Cerebellar cortex (tissue), 1 donor: ENCODE data around the gene AKNA.

Experiments
- DNase-seq: peaks from one replicate; pipeline ENCODE4 v3.0.0-alpha.2; 2015; ENCODE audit warnings: low spot score

The AKNA gene

DNA sequence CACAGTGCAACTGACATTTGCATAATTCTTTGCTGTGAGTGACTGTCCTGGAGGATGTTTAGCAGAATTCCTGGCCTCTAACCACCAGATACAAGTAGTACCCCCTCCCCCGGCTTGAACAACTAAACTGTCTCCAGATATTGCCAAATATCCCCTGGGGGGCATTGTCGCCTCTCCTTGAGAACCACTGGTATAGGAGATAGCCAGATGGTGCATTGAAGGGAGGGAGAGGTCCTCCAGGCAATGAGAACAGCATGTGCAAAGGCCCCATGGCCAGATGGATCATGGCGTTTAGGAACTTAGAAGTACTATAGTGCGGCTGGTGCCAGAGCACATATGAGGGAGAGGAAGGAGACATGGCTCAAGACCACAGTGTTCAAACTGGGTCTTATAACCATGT is 83.8 kb downstream of the AKNA start:
- DNase-seq = no peak

DNA sequence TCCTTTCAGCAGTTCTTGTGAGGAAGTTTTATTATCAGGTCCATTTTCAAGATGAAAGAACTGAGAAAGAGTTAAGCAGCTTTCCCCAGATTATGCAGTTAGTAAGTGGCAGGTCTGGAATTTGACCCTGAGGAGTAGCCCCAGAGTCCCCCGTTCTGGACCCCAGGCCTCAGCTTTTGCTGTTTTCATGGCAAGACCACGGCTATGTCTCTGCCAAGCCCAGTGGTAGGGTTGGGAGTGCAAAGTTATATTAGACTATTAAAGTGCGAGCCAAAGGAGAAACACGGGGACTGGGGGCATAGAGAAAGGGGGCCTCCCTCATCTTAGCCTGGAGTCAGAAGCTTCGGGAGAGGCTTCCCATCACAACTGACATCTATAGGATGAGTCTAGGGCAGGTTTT is 84.2 kb downstream of the AKNA start:
- no peak for DNase-seq

DNA sequence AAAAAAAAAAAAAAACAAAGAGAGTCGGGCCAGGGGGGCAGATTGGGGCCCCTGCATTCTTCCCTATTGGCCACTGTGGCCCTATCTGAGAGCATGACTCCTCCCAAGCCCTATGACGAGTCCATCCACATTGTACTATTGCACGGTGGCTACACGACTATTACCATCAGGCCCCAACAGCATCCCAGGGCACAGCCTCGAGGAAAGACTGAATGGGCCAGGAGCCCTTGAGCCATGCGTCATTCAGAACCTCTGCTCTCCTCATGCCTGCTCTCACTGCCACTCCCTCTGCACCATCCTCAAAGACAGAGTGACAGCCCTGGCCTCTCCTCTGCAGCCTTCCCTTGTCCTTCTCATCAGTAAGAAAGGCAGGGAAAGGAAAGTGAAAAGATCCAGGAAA is 85.1 kb downstream of the AKNA start:
- no peak for DNase-seq

DNA sequence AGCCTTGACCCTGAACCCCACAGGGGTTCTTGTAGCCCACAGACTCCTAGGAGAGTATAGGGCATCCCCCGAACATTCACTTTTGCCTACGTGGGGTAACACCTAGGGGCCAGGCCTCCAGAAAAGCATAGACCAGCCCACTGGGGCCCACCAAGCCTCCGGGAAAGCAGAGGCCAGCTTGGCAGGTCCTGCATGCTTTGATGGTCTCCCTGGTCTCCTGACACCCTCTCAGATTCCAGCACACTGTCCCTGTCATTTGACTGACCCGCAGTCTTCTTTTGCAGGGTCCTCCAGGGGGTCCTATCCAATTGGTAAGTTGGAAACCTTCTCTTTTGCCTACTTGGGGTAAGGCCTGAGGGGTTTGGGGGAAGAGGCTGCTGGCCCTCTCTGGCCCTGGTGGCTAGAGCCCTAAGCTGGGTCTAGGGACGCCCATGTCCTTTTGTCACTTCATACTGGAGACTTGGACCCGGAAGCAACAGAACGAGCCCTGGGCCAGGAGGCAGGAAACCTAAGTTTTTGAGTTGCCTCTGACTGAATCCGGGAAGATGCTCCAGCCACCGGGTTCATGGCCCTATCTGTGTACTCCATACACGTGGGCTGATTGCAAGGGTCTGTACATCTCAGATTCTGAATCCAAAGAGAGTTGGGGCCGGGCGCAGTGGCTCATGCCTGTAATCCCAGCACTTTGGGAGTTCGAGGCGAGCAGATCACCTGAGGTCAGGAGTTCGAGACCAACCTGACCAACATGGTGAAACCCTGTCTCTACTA is 85.8 kb downstream of the AKNA start:
- DNase-seq = no peak

DNA sequence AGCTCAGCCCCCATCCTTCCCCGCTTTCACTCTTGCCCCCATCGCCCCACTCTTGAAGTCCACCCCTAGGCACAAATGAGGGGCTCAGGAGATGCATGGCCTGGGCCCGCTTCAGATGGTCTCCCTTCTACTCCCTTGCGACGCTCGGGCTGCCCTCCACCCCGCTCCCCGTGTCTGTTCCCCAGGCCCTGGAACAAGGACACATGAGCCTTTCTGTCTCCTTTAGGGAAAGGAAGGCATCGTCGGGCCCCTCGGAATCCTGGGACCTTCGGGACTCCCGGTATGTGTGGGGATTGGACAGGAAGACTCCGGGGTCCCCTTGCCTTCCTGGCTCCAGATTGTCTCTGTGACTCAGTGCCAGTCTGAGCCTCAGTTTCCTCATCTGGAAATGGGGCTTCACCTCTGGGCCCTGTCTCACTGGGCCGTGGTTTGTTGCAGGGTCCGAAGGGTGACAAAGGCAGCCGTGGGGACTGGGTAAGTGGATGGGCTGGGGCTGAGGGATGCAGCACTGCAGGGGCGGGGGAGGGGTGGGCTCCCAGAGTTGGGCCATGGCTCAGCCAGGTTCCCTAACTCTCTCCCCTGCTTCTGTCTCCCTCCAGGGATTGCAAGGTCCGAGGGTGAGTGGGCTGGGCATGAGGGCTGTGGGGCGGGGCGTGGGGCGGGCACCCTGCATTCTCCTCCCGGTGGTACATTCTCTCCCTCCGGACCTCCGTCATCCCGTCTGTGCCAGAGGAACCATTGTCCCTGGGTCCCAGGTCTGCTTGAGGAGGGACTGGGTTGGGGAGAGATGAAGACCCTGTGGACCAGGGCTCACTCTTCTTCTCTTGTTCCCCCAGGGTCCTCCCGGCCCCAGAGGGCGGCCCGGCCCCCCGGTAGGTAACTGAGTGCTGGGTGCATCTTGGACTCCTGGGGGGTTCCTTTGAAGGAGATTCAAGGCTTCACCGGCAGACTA is 86.7 kb downstream of the AKNA start:
- DNase-seq = no peak

DNA sequence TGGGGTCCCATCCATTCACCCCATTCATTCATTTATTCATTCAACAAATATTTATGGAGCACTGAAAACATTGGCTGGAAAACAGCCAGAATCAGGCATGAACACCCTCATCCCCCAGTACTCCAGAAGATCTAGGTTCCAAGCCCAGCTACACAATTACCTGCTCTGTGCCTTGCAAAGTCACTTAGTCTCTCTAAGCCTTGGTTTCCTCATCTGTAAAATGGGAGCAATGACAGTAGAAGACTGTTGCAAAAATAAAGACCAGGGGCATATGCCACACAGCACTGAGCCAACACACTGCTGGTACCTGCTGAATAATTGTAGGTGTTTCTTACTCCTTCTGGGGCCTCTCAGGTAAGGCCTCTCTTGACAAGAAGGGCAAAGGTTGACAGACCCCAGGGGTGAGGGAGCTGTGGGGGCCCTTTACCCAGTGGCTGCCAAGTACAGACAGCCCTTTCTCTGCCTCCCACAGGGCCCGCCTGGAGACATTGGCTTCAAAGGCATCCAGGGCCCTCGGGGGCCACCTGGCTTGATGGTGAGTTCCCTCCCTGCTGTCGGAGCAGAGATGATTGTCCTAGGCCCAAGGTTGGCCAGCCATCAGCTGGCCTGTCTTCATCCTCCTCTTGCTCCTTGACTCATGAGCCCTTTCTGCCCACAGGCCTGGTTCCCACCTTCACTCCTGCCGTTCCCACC is 87.5 kb downstream of the AKNA start:
- no peak for DNase-seq

DNA sequence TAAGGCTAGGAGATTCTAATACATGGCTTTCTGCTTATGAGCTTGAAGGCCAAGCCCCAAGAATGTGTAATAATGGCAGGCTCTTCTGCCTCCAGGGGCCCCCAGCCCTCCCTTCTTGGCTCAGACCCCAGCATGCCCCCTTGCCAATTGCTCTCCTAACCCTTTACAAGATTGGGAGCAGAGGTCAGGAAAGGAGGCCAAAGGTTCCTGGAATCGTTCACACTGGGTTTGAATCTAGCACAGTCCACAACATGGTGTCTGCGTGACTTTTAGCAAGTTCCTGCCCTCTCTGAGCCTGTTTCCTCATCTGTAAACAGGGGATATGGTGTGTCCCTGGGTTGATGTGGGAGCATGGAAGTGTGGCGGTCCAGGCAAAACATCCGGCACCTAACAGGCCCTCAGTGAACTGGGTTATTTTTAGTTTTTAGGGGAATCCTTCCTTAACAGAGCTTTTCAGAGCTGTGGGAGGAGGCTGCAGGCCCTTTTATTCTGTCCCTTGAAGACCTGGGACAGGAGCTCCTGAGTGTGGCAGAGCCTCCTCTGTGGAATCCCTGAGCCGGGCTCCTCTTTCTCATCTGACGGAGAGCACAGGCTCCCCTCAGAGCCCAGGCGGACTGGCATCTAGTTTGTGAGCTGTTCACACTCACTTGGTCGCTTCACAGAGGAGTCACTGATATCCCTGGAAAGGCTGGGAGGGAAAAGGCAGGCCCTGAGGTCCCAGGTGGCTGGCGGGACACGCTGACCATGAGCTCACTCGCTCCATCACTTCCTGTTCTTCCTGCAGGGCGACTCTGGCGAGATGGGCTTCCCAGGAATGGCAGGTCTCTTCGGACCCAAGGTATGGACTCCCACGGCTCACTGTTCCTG is 88.3 kb downstream of the AKNA start:
- DNase-seq = no peak

DNA sequence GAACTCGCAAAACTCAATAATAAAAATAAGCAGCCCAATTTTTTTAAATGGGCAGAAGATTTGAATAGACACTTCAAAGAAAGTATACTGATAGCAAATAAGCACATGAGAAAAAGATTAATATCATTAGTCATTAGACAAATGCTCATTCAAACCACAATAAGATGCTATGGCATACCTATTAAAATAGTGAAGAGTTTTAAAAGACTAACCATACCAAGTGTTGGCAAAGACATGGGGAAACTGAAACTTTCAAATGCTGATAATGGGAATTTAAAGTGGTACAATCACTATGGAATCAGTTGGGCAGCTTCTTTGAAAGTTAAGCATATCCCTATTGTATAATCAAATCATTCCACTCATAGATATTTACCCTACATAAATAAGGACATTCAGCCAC is 91.4 kb downstream of the AKNA start:
- no peak for DNase-seq

DNA sequence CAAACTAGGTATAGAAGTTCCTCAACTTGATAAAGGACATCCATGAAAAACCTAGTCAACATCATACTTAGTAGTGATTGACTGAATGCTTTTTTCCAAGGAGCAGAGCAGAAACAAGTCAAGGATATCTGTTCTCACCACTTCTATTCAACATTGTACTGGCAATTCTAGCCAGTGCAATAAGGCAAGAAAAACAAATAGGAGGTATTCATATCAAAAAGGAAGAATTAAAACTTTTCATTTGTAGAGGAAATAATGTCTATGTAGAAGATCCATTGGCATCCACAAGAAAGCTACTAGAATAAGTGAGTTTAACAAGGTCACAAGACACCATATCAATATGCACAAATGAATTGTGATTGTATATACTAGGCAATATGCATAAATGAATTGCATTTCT is 93.1 kb downstream of the AKNA start:
- no peak for DNase-seq

DNA sequence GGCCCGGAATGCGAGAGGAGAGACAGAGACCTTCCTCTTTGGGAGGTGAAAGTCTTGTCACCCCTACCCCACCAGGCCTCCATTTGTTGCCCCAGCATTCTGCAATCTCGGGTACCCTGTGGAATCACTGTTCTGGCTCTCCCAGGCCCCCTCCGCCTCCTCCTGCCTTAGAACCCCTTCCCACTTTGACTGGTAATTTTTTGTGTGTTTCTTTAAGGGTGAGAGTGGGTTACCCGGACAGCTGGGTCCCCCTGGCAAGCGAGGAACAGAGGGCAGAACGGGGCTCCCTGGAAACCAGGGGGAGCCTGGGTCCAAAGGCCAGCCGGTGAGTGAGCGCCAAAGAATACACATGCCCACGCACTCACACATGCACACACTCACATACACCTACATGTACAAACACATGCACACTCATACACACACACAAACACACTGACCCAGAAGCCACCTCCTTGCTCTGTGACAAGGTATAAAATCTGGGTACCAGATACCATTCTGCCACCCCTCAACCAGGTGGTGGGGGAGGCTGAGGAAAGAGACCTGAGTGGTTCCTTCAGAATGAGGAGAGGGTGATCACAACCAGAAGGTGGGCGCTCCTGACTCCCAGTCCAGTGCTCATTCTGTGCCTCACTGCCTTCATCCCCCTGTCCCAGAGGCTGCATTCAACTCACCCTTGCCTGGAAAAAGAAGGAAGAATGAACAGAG is 95.7 kb downstream of the AKNA start:
- DNase-seq = no peak

DNA sequence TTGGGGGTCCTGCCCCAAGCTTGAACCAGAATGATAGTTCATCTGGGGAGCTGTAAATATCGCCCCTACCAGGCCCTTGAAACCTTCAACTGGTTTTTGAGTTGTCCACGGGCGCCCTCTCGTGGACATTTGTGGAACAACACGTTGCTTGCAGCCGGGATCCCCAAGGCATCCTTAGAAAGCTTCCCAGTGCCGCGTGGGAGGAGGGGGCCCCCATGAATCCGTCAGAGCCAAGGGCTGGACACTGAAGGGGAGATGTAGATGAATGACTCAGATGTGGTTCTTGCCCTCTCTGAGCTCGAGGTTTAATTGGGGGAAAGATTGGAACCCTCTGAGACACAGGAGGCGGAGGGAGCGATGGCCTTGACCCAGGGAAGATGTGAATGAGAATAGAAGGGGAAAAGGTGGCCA is 96.7 kb downstream of the AKNA start:
- peak; percentile 80 for DNase-seq

DNA sequence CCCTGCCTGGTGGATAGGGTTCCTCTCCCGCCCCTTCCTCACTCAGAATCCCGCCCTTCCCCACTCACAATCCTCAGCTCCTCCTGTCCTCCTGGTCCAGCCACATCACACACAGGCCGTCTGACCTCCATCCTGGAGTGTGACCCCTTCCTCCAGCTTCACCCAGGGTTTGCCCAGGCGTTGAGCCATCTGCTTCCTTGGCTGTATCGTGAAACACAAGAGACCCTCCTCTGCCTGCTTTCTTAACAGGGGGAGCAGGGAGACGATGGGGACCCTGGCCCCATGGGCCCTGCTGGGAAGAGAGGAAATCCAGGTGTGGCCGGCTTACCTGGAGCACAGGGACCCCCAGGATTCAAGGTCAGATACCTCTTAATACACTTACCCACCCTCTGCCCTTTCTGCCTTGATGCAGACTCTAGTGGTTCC is 97.2 kb downstream of the AKNA start:
- no peak for DNase-seq

DNA sequence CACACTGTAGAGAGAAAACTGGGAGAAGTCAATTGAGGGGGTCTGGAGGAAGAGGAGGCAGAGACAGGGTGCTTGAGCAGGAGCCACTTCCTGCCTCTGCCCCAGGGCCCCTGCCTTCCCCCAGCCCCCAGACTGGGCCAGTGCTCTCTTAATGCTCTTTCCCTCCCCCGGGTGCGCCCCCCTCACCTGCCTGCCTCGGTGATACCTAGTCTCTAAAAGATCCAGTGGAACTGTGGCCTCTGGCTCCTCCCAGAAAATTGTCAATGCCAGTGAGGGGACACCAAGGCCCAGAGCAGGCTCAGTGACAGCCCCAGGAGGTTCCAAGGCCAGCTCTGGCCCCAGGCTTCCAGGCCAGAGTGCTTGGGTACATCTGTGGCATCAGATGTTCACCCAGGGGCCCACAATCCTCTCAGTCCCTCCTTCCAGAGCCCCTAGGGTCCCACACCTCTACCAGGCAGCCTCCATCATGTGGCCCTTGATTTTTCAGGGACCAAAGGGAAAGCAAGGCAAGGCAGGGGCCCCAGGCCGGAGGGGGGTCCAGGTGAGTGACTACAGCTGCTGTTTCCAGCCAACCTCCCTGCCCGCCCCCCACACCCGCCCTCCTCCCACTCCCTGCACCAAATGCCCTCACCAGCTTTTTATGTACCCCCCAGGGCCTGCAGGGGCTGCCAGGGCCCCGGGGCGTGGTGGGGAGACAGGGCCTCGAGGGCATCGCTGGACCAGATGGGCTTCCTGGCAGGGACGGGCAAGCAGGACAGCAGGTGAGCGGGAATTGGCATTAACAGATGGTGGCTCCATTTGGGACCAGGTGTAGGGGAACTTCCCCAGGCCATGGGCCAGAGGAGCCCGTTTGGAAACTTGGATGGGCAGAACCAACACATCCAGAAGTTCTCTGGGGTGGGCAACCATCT is 98.0 kb downstream of the AKNA start:
- peak; percentile 88 for DNase-seq

DNA sequence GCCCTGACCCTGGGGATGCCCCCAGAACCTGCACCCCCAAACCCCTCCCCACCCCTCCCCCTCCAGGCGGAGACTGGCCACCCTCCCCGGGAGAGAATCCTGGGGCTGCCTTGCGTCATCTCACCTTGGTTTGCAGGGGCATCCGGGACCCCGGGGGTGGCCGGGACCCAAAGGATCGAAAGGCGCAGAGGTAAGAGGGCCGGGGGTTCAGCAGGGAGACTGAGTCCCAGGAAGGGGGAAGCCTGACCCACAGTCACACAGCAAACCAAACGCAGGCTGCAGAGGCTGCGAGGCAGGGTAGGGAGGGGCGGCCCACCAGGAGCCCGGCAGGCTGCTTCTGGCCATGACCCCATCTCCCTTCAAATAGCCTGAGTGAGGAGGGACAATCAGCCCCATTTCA is 98.7 kb downstream of the AKNA start:
- no peak for DNase-seq

DNA sequence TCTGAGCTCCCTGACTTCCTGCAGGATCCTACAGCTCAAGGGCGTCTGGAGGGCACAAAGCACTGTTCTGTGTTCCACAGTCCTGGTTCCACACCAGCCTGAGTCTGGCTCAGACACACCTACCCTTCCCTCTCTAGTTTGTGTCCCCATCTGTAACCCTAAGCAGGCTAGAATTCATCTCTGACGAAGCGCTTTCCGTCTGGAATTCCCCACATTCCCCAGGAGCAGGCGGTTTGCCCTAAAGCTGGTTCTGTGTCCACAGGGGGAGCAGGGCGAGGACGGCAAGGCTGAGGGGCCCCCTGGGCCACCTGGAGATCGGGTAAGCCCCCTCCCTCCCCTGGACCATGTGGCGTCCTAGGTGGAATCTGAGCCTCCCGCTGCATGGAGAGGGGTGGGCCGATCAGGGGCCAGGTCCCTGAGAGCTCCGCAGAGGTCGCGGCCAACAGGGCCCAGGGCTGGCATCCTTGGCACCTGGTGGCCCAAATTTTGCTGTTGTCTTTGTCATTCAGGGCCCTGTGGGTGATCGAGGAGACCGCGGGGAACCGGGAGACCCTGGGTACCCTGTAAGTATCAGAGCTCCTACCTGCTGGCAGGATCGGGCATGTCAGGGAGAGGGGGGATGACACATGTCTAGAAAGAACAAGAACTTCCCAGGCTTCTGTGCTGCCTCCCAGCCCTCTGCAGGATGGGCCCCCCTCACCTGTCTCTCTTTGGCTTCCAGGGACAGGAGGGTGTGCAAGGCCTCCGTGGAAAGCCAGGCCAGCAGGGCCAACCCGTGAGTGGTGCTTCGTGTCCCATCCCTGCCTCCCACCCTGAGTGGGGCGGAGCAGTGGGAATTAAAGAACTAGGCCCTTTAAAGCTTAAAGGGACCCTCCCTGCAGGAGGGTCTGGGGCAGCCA is 99.3 kb downstream of the AKNA start:
- no peak for DNase-seq

DNA sequence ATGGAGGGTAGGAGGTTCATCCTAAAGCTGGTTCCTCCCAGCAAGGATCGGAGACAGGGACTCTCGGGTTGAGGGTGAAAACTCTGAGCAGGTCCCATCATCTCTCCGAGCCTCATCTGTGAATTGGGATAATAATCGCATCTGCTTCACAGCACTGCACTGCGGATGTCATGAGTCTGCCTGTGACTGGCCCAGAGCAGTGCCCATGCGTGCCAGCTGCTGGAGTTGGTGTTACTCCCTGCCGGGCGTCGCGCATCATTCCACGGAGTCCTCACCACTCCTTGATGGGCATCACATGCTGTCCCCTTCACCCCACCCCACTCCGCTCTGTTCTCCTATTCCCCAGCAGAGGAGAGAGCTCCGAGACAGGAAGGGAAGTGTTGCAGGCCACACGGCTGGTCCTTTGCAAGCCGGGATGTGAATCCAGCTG is 100.0 kb downstream of the AKNA start:
- DNase-seq = no peak

DNA sequence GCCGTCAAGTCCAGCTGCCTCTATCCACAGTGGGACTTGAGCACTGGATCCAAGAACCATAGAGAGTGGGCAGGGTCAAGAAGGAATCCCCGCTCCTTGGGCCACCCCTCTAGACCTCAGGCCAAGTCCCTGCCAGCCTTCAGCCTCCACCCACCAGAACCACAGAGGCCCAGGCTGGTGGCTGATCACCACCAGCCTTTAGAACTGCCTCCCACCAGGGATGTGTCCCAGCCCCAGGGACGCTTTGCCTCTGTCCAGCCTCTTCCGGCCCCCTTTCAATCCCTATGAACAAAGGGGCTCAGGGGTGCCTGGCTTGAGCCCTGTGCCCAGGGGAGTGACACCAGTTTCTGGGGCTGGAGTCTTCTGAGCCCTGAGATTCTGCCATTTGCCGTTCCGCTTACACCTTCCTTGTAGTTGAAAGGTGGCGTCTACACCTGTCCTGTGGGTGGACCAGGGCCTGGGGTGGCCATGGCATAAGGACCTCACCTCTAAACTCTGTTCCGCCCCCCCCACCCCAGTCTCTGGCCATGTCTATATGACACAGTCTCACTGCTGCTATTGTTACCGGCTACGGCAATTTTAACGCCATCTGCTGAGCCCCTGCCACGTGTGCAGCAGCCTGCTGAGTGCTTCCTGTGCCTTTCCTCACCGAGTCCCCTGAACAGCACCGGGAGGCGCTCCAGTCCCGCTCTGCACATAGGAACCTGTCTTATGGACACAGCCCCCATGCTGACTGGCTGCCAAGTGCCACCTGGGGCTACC is 100.6 kb downstream of the AKNA start:
- peak; percentile 67 for DNase-seq

DNA sequence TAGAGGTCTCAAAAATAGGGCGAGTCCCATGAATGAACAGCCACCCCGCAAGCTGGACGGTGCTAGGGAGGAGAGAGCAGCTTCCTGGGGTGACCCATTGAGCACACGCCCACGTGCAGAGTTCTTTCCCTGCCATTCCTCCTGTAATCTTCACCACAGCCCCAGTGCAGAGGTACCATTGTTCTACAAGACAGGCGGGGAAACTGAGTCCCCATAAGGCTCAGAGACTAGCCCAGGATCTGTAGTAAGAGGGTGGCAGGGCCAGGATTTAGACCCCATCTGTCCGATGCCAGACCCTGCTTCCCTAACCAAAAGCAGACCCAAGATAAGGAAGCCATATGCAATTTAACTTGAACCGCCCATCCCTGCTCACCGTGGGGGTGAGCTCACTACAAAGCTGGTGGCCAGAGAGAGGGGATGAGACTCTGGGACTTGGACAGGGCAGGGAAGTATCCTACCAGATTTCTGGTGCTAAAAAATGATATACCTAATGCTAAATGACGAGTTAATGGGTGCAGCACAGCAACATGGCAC is 101.6 kb downstream of the AKNA start:
- no peak for DNase-seq
